Measurements from ENCODE around the gene MSH5.

GRCh38 chr6:31784098-31784925, 44.5 kb downstream of the MSH5 start:
- TF ChIP-seq ZSCAN29 (CRISPR knock-in tag; conservative IDR thresholded peaks at IDR 0.05) (no peak), MYPOP (CRISPR knock-in tag; IDR thresholded peaks at IDR 0.05) (no peak), CTCF (CRISPR knock-in tag; IDR thresholded peaks at IDR 0.05) (no peak), BRCA1 (CRISPR knock-in tag; IDR thresholded peaks at IDR 0.05) (no peak), ZEB1 (IDR thresholded peaks at IDR 0.05; ENCODE audit: insufficient replicate concordance, low read depth) (no peak), ARID5B (CRISPR knock-in tag; IDR thresholded peaks at IDR 0.05) (no peak), SETDB1 (CRISPR knock-in tag; IDR thresholded peaks at IDR 0.05; ENCODE audit: borderline replicate concordance) (no peak), MAX (IDR thresholded peaks at IDR 0.05) (no peak), REST (IDR thresholded peaks at IDR 0.05; ENCODE audit: borderline replicate concordance in 1 of 2, low read depth in 1 of 2, low read length in 2 of 2) (no peak), SMAD3 (CRISPR knock-in tag; IDR thresholded peaks at IDR 0.05) (no peak), MTF2 (CRISPR knock-in tag; IDR thresholded peaks at IDR 0.05; ENCODE audit: borderline replicate concordance) (no peak), ATM (IDR thresholded peaks at IDR 0.05; ENCODE audit: borderline replicate concordance) (no peak), ZNF432 (CRISPR knock-in tag; IDR thresholded peaks at IDR 0.05; ENCODE audit: borderline replicate concordance) (no peak)

Data from HepG2 (cell line).